AML-193 (cell line): ENCODE data around the gene TCAIM.

ENCODE experiments used
- DNase-seq, 2 experiments: peaks; one replicate each; lab custom pipeline; 2025; lab: John Stamatoyannopoulos, UW

The TCAIM gene

GRCh38 chr3:44445786-44446185, 107.2 kb downstream of the TCAIM start:
- DNase-seq = no peak

DNA sequence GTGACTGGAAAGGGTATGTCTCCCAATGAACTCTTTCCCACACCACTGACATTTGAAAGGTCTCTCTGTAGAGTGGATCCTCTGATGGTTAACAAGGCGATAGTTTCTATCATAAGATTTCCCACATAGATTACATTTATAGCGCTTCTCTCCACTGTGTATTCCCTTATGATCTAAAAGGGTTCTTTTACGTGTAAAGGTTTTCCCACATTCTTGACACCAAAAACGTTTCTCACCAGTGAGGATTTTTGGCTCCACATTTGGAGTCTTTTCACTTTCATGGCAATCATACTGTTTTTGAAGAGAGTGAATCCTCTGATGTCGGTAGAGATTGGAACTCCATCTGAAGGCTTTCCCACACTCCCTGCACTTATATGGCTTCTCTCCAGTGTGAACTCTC, 108.4 kb downstream of the TCAIM start:
- DNase-seq = no peak

GRCh38 chr3:44451441-44451840, 112.9 kb downstream of the TCAIM start:
- DNase-seq = no peak

DNA sequence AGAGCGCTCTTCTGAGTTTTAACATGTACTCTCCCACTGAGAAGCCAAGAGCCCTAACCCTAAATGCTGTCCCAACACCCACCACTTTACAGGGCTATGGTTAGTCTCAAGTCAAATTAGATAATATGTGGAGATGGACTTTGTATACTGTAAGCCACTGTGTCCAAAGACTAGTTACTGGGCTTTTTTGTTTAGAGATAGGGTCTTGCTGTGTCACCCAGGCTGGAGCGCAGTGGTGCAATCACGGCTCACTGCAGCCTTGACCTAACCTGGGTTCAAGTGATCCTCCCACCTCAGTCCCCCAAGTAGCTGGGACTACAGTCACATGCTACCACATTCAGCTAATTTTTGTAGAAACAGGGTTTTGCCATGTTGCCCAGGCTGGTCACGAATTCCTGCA, 115.7 kb downstream of the TCAIM start:
- DNase-seq = no peak

GRCh38 chr3:44455318-44455717, 116.8 kb downstream of the TCAIM start:
- DNase-seq = no peak
